Thyroid gland (tissue), 4 donors: ENCODE results near the gene SH3RF3.
"Not testable (repeated sequence)": the region's sequence is repeated elsewhere in the genome, so short reads cannot be mapped to it uniquely, and the experiment has no call there.

ENCODE experiments used
- CTCF ChIP-seq, 6 experiments: fragments of 200-600 bp in 3 of 6; fragments of 450-650 bp in 3 of 6; sonication (generic) in 3 of 6; IDR thresholded peaks; one replicate each; pipeline ENCODE4 v1.5.1; 2016 to 2019; ENCODE audit warnings: antibody characterized with exemption in 6 of 6, mild to moderate bottlenecking in 2 of 6, inconsistent platforms in 1 of 6, moderate library complexity in 1 of 6
- POLR2A ChIP-seq, 2 donors: fragments of 450-650 bp; IDR thresholded peaks; one replicate each; pipeline ENCODE4 v1.6.1; 2017; ENCODE audit warnings: antibody characterized with exemption in 2 of 2, mild to moderate bottlenecking in 2 of 2, moderate library complexity in 1 of 2

GRCh38 chr2:109120686-109121085, 8.3 kb upstream of the SH3RF3 start:
- TF ChIP-seq POLR2A, CTCF (IDR thresholded peaks at IDR 0.05): not testable (repeated sequence)
